Gastroesophageal sphincter (tissue), 3 donors: ENCODE data around the gene TCP11X1.
"Not testable (repeated sequence)": the region's sequence is repeated elsewhere in the genome, so short reads cannot be mapped to it uniquely, and the experiment has no call there.

ENCODE experiments used
- CTCF ChIP-seq, 4 experiments: fragments of 200-600 bp in 2 of 4; fragments of 450-650 bp in 2 of 4; sonication (generic) in 1 of 4; IDR thresholded peaks; one replicate each; pipeline ENCODE4 v1.5.1; 2017 to 2019; ENCODE audit warnings: antibody characterized with exemption in 4 of 4, mild to moderate bottlenecking in 2 of 4, moderate library complexity in 2 of 4
- POLR2A ChIP-seq, 2 donors: fragments of 450-650 bp; IDR thresholded peaks; one replicate each; pipeline ENCODE4 v1.6.1; 2017; ENCODE audit warnings: antibody characterized with exemption in 2 of 2, mild to moderate bottlenecking in 2 of 2, moderate library complexity in 1 of 2
- POLR2AphosphoS5 ChIP-seq: sonication (generic); formaldehyde crosslinking; IDR thresholded peaks from one replicate; pipeline ENCODE4 v1.6.1; 2017; ENCODE audit warnings: antibody characterized with exemption

- TF ChIP-seq POLR2A (IDR thresholded peaks at IDR 0.05); CTCF (IDR thresholded peaks at IDR 0.05); POLR2AphosphoS5: not testable (repeated sequence)
Measured at GRCh38 chrX:102240265-102240664, 25.2 kb downstream of the TCP11X1 start.
